DMS114 treated with DMSO at 0.1 percent for 48 hours (cell line): ENCODE measurements around the gene JAM2.
"Not testable (repeated sequence)": the region's sequence is repeated elsewhere in the genome, so short reads cannot be mapped to it uniquely, and the experiment has no call there.

ENCODE experiments used
- DNase-seq: peaks from one replicate; lab custom pipeline; 2025; ENCODE audit not compliant: unreplicated experiment; lab: John Stamatoyannopoulos, UW

Gene JAM2, protein sequence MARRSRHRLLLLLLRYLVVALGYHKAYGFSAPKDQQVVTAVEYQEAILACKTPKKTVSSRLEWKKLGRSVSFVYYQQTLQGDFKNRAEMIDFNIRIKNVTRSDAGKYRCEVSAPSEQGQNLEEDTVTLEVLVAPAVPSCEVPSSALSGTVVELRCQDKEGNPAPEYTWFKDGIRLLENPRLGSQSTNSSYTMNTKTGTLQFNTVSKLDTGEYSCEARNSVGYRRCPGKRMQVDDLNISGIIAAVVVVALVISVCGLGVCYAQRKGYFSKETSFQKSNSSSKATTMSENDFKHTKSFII

DNA sequence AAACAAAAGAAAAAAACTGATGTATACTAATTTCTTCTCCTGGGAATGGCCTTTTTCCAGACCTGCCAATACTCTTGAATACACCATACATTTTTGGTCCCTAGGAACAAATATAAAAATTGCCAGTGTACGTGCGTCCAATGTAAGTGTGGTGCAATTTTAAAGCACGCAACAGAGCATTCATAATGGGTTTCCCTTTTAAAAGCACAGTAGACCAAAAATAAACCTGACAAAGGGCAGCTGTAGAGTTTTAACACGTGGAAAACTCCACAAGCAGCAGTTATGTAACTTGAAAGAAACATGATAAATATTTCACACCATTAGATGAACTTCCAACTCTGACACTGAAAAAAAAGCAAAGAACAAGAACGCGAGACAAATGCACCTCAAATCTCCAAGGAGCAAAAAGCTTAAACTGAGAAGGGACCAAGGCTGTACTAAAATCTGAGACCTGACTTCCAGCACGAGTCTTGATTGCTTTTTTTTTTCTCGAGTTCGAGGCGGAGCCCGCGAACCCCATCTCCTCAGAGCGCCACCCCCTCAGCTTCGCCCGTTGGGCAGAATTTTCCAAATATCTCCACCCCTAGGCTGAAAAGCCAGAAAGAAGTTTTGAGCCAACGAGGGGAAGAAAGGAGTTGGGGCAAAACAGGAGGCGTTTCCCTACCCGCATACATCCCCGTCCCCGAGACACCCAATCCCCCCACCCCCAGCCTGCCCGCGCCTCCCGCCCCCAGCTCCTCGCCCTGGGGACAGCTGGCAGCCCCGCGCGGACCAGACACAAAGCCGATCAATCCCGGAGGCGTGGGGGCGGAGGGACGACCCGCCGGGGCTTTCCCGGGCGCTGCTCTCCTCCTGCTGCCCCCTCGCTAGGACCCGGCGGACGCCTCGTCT, at the start of gene JAM2:
TSS of gene JAM2 (plus strand) at position 599 of the 891 bp plus-strand sequence. CDS start 564 bp downstream, outside the sequence.
- DNase-seq, result no peak

DNA sequence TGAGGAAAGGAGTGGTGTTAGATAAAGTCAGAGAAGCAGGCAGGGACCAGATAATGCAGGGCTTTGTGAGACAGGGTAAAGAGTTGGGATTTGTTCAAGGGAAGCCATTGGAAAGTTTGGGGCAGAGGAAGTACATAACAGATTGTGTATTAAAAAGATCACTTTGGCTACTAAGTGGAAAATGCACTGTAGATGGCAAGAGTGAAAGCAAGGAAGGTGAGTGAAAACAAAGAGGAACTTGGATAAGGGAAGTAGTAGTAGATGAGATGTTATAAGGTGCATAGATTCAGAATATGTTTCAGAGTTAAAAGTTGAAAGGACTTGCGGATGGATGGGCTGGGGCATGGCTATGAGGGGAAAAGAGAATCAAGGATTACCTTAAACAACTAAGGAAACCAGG, 49.2 kb upstream of the JAM2 start:
- no peak for DNase-seq

DNA sequence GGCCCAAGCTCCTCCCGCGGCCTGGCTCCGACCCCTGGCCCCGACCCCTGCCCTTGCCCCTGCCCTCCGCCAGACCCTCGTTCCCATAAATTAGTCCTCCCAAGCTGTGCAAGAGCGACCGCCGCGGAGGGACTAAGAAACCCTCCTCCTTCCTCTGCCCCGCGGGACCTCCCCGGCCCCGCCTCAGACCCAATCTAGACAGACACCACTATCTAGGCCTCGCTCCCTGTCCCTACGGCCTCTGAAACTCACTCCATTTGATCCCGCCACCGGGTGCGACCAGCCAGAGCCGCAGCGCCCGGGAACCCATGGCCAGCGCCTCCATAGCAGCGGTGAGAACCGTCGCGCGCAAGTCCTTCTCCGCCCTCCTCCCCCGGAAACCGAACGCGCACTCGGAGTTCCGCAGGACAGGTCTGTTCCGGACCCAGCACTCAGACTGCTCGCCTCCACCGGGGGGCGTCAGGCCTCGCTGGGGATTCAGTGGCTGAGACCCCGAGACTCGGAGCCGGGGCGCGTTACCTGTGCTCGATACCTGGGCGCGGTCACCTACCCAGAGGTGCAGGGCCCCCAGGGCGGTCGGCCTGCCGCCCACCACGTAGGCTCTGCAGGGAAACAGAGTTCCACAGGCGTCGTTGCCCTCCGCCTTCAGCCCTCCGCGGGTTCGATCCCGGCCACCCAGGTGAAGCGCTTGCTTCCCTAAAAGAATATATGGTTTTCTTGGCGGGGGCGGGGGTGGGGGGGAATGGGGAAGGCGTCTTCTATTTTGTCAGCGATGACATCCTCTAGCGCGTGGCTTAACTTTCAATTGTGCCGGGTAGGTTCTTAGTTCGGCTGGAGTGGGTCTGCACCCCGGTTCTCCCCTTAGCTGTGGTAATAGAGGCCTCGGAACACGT, 31.7 kb upstream of the JAM2 start, which contains the start of gene MRPL39:
TSS of gene MRPL39 (minus strand) at position 331 of the 893 bp plus-strand sequence. CDS start at position 325, 6 bp downstream.
- DNase-seq, result peak; percentile 62

DNA sequence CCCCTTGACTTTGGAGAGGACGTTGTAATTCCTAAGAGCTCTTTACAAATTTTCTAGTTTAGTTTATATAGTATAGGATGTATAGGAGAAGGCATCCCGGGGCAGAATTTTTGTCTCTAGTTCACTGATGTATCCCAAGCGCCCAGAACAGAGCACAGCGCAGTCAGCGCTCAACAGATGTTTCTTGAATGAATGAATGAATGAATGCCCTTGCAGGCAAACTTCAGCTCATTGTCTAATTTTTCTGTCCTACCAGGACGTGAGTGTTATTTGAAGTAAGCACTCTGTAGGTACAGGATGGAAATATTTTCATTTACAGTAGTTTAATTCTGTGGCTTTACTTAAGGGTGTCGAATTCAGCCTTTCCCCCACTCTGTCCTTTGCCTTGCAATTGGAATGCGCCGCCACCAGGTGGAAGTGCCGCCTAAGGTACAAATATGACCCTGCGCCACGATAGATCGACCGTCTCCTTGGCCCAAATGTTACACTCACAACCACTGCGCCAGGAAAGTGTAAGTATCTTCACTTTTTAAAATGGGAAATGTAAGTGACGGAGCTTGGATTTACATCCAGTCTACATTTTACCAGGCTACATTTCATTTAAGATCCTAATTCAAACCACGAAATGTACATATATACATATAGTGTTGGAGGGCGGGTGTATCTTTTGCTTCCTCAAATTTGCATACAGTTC, 30.9 kb upstream of the JAM2 start:
- peak; percentile 52 for DNase-seq

DNA sequence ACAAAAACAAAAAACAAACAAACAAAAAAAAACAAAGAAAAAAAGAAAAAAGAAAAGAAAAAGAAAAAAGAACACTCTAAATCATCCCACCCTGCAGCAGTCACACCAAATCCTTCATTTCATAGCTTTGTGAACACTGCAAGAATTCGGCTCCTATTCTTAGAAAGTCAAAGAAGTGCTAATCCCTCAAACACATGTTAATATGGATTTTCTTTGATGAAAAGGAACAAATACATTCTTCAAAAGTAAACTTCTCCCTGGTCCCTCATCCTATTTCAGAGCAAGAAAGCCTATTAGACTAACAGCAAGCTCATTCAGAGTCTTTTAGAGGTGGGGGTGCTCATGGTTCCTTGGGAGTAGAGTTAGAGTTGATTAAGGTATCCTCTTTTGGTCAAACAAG, 24.6 kb upstream of the JAM2 start:
- no peak for DNase-seq

DNA sequence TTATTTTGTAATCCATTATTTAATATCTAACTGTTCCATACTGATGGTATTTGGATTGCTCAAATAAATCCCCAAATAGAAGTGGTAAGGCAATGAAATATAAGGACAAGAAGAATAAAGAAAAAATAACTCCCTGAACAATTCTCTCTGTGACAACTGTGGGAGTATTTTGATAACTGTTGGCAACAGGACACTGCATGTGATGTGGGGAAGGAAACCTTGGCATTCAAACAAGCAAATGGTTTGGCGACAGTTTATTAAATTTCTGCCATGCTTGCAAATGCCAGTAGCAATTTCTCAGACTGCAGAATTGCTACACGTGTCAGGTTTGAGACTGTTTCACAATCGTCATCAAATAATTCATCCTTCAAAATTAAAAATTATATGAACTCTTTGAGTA, 23.2 kb upstream of the JAM2 start:
- DNase-seq, result no peak

DNA sequence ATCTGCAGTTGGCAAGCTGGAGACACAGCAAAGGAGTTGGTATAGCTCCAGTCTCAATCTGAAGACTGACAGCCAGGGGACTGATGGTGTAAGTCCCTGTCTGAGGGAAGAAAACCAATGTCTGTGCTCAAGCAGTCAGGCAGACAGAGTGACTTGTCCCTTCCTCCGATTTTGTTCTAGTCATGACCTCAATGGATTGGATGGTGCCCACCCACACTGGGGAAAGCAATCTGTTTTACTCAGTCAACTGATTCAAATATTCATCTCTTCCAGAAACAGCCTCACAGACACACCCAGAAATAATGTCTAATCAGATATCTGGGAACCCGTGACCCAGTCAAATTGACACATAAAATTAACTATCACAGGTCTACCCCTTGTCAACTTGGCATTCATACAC, 19.9 kb upstream of the JAM2 start:
- DNase-seq, result no peak

DNA sequence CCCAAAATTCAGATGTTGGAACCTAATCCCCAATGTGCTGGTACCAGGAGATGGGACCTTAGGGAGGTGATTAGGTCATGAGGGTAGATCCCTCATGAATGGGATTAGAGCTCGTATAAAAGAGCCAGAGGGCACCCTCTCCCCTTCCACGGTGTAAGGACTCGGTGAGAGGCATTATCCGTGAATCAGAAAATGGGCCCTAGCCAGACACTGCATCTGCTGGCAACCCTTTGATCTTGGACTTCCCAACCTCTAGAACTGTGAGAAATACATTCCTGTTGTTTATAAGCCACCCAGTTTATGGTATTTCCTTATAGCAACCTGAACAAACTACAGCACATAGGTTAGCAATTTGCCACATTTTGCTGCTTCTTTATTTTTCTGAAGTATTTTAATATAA, 14.5 kb upstream of the JAM2 start:
- no peak for DNase-seq

DNA sequence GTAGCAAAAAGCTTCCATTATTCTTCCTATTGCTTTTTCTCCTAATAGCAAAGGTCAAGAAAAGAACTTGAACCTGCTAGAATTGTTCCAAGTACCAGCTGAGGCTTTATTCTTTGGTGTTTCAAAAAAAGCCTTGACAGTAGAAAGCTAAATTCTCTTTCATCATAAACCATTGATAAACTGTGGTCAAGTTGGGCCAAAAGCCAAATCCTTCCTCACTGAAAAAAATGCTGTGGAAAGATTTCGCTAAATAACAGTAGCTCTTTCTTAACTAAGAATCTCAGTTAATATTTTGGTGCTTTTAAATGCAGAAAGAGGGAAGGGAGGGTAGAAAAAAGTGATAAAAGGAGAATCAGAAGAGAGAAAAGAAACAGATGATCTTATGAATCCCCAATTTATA, 14.0 kb upstream of the JAM2 start:
- no peak for DNase-seq

DNA sequence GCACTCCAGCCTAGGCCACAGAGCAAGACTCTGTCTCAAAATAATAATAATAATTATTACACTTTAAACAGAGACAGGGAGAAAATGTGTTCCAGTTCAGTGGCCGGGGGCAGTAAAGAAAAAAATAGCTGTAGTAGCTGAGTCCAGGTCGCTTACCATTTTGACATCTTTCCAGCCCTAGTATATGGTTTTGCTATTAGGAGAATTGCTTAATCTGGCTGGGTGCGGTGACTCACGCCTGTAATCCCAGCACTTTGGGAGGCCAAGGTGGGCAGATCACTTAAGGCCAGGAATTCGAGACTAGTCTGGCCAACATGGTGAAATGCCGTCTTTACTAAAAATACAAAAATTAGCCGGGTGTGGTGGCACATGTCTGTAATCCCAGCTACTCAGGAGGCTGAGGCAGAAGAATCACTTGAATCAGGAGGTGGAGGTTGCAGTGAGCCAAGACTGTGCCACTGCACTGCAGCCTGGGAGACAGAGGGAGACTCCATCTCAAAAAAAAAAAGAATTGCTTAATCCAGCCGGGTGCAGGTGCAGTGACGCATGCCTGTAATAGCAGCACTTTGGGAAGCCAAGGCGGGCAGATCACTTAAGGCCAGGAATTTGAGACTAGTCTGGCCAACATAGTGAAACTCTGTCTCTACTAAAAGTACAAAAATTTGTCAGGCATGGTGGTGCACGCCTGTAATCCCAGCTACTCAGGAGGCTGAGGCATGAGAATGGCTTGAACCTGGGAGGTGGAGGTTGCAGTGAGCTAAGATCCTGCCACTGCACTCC, 13.1 kb upstream of the JAM2 start:
- not testable (repeated sequence) for DNase-seq

DNA sequence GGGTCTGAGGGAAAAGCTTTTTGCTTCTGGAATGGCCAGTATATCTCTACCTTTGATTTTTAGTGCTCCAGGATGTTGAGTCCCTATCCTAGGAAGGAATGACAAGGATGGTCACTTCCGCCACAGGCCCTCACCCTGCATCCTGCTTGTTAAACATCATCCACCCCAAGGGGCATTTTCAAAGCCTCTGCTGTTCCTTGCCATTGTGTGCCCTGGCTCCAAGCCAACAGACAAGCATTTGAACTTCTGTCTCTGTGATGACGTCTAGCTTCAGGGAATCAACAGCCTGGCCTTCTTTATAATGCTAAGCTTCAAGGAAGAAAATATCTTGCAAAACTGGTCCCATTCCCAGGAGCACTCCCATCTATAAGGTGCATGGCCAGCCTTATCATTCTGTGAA, 12.3 kb upstream of the JAM2 start:
- no peak for DNase-seq

DNA sequence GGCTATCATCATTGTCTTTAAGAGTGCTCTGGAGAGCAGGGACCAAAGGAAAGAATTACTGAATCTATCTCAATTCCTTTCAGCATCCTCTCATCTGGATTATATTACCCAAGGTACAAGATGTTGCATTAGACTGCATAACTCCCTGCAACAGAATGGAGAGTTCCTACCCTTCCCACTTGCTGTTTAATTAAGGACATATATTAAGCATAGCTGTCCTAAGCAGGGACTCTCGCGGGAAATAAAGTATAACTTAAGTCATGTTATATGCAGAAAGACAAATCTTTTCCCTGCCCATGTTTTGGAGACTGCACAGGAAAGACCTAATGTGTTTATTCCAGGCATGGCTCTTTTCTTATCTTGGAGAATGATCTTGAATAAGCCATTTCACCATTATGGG, 6.8 kb upstream of the JAM2 start:
- no peak for DNase-seq

DNA sequence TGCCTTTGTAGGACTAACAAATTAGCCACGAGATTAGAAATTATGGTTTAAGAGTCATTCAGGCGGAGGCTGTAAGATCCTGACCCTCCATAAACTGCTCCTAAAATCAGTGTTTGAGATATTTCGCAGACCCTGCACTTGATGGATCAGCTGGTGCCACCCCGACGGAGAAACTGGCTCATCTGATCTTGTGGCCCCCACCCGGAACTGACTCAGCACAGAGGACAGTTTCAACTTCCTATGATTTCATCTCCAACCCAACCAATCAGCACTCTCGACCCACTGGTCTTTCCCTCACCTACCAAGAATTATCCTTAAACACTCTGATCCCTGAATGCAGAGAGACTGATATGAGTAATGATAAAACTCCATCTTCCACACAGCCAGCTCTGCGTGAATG, 3.7 kb upstream of the JAM2 start:
- no peak for DNase-seq

DNA sequence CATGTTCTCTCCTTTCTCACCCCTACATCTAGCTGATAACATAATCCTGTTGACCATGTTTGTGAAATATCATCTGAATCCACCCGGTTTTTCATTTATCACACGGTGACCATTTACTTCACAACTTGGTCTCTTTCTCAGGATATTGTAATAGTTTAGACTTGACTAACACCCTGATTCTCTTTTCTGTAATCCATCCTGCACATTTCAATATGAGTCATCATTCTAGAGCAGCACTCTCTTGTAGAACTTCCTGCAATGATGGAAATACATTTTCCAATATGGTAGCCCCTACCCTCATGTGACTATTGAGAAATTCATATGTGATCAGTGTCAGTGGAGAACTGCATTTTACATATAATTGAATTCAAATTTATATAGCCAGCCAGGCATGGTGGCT, 2.3 kb upstream of the JAM2 start:
- DNase-seq, result no peak

DNA sequence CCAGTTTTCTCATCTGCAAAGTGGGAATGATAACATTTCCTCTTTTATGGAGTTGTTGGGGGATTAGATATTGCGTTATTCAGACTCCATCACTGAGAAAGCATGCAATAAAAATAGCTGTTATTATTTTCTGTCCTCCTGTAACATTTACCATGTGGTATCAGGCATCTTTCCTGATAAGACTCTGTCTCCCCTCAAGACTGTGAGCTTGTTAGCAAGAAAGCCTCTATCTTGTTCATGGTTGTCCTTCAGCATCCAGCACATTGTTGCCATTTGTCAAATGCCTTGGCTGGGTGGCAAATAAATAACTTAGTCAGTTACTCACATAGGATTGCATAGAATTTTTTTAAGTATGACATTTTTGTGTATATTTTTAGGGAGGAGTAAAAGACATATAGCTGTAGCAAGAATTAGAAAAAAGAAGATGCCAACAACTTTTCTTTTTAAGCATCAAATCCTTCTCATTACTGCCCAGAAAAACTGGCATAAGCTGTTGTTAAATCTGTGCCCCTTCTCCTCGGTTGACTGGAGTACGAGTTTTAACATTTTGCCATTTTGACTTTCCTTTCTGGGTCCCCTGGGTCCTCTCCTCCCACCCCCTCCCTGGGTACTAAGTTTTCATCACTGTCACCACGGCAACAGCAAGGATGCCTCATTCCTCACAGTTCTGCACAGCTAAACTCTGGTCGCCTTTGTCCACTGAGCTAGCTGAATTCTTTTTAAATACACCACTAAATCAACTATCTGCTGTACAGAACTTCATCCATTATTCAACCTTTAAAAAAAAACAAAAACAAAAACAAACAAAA, 1.0 kb upstream of the JAM2 start:
- DNase-seq, result no peak

DNA sequence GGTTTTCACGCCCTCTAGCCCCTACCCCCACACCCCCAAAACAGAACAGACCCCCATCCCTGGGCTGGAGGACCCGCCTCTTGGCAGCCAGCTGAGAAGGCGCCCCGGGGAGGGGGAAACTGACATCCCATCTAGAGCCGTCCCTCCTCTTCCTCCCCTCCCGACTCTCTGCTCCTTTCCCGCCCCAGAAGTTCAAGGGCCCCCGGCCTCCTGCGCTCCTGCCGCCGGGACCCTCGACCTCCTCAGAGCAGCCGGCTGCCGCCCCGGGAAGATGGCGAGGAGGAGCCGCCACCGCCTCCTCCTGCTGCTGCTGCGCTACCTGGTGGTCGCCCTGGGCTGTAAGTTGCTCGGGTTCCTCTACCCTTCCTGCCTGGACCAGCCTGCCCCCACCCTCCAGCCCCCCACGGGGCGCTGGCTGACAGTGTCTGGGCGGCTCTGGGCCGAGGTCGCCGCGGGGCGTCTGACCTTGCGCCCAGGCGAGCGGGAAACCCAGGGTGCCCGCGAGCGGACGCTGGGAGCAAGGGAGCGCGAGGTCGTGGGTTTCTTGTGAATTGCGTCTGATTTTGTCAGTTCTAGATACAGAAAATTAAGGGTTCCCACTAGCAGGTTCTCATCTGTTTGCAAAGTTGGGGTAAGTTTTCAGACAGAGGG, 618 bp downstream of the JAM2 start:
- DNase-seq, result no peak

DNA sequence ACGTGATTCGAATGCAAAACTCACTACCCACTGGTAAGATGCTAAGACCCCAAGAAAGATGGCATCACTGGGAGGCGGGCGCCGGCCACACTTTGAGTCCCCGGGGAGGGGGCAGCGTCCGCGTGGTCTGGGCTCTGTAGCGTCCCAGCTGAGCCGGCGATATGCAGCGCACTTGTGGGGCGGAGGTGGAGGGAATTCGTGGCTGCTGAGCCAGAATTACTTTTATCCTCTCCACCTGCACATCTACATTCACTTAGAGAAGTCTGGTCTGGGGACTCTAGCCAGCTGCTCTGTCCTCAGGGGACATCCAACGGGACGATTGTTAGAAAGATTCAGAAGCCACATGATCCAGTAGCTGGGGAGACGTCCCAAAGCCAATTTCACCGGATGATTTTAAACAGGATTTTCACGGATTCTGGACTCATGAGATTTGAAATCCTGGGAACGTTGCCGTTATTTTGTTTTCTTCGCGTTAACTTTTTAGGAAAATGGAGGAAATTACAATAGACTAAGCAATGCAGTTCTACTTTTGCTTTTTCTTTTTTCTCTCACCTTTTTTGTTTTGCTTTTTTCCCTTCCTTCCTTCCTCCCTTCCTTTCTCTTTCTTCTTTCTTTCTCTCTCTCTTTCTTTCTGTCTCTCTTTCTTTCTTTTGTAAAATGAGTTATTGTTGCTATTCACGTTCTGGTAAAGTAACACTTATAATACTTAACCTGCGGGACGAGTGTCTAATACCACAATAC, 1.3 kb downstream of the JAM2 start:
- no peak for DNase-seq

DNA sequence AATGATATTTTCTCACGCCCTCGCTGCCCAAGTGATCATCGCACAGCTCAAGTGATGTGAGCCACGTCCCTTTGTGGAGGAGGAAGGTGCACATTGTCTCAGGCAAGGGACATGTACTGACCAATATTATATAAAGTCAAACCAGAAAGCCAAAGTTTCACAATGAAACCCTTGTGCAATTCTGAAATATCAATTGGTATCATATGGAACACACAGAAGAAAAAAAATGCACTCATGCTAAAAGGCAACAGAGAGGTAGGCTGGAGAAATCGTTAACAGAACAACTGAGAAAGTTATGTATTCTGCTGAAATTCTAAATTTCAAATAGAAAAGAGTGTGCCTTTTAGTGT, 1.9 kb downstream of the JAM2 start:
- DNase-seq, result no peak
